Erythroblast (primary cell): ENCODE measurements around the gene SPSB1.

Experiments used
- GATA1 ChIP-seq: IDR thresholded peaks from 2 replicates; pipeline ENCODE4 v1.6.1; 2011; ENCODE audit warnings: low read depth, mild to moderate bottlenecking, control low read depth, low read length, moderate library complexity
- POLR2A ChIP-seq: IDR thresholded peaks from 2 replicates; pipeline ENCODE4 v1.6.1; 2011; ENCODE audit warnings: mild to moderate bottlenecking, low read length

DNA sequence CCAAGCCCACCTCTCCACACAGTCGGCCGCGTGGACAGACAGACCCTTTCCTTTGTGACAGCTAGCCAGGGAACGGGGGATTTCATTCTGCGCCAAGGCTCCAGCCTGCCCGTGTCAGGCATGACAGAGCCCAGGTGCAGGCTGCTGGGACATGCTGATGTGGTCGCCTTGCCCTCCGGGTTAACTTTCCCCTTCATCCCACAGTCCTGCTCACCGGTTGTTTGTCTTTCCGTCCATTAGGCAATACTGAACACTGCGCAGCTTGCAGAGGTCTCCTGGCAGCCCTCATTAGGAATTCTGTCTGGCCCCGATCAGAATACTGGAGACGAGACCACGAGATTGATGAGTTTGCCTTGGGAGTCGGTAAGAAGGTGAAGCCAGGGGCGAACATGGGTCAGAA, 62.8 kb downstream of the SPSB1 start:
- no peak for TF ChIP-seq POLR2A
- no peak for TF ChIP-seq GATA1
